Ishikawa (cell line): Measurements from ENCODE around the gene ANKRD34C.
A peak's percentile ranks its signal among the peaks of the same experiment; 100 is the strongest.

Experiments used
- CEBPB ChIP-seq: IDR thresholded peaks from 2 replicates; pipeline ENCODE4 v1.6.1; 2012
- NFIC ChIP-seq: IDR thresholded peaks from 2 replicates; pipeline ENCODE4 v1.6.1; 2012
- RAD21 ChIP-seq: IDR thresholded peaks from 2 replicates; pipeline ENCODE4 v1.6.1; 2012; ENCODE audit warnings: low read depth

DNA sequence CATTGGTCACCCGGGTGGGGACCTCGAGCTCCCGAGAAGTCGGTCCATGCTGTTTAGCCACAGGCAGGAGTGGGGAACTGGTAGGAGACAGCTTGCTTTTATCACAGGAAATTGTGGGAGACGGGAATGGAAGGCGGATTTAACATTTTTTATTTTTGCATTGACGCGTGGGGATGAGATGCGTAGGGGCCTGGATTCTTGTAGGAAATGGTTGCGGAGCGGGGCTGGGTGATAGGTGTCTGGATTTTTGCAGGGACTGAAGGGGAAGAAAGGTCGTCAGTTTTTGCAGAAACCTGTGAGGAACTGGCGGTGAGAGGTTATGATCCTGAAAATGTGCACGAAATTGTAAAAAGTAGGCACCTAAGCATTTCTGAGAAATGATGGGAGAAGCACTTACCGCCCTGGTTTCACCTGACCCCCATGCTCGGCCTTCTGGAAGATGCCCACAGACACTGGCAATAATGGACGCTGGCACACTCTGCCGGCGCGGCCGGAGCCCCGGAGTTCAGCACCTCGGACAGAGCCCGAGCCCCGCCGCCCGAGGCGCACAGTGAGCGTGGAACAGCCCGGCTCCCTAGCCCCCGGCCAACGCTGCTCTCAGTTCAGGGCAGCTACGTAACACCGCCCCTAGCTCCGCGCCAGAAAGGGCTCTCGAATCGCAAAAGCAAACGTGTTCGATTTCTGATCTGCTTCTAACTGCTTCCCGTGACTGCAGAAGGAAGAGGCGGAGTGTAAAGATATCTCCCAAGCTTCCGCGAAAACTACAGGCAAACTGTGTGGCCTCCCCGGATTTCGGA, 928 bp downstream of the ANKRD34C start:
- TF ChIP-seq RAD21, result 0 out of 2 replicates have a peak, but pooled peaks have one; percentile 6
- no peak for TF ChIP-seq NFIC
- no peak for TF ChIP-seq CEBPB
